Lower leg skin (tissue), 3 donors: ENCODE results near the gene HLA-DRB5.

ENCODE experiments used
- CTCF ChIP-seq, 3 donors: fragments of 450-650 bp; IDR thresholded peaks; one replicate each; pipeline ENCODE4 v1.5.1; 2016; ENCODE audit warnings: antibody characterized with exemption in 3 of 3, mild to moderate bottlenecking in 3 of 3, moderate library complexity in 2 of 3
- POLR2A ChIP-seq, 2 donors: fragments of 450-650 bp; IDR thresholded peaks; one replicate each; pipeline ENCODE4 v1.6.1; 2016 to 2017; ENCODE audit warnings: antibody characterized with exemption in 2 of 2, mild to moderate bottlenecking in 1 of 2, moderate library complexity in 1 of 2

DNA sequence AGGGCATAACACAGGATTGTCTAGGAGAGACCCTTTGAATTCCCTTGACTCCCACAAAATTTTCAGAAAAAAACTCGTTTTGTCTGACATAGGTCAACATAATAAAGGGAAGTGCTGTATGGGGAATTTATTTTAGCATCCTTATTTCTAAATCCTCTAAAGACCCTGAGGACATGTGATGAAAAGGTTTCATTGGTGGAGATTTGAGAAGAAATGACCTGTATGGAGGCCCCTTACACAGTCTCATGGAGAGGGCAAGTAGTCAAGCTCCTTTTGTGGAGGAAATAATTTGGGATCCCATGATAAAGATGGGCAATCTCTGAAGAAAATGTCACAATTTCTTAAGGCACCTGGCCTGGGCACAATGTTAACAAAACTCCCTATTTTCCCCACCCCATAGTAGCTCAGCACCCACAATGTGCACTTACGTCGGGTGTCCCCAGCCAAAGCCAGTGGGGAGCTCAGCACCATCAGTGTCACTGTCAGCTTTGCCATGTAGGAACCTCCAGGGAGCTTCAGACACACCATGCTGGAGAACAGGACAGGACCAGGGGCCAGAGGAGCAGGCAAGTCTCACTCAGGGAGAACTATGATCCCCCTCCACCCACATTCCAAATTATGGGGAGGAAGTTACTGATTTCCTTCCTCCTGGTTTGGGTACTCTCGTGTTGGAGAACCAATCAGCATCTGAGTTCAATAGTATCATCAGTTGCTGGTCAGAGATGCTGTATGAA, at the start of gene HLA-DRB5:
- TF ChIP-seq CTCF (IDR thresholded peaks at IDR 0.05) (no peak), POLR2A (IDR thresholded peaks at IDR 0.05) (no peak)
